GM12873 (cell line): ENCODE data around the gene BRPF3.

Source experiments
- CTCF ChIP-seq: IDR thresholded peaks from 2 replicates; pipeline ENCODE4 v1.5.1; 2012; ENCODE audit warnings: low read depth, mild to moderate bottlenecking, moderate library complexity, low read length, control low read depth; ENCODE audit not compliant: insufficient read depth; ENCODE audit errors: missing control alignments

BRPF3 gene

GRCh38 chr6:36263390-36264000 lies 67.0 kb downstream of the BRPF3 start:
- TF ChIP-seq CTCF = no peak

- TF ChIP-seq CTCF = no peak
Observed at GRCh38 chr6:36265744-36266143, 69.2 kb downstream of the BRPF3 start.

GRCh38 chr6:36266913-36267644 lies 70.5 kb downstream of the BRPF3 start:
- TF ChIP-seq CTCF = no peak

GRCh38 chr6:36267731-36268477 lies 71.4 kb downstream of the BRPF3 start:
- TF ChIP-seq CTCF = no peak

GRCh38 chr6:36268478-36269275 lies 72.1 kb downstream of the BRPF3 start:
- no peak for TF ChIP-seq CTCF

GRCh38 chr6:36269834-36270705 lies 73.5 kb downstream of the BRPF3 start, which contains the start of gene PNPLA1:
PNPLA1 (plus strand) TSS chr6:36270060; CDS start chr6:36270460, 400 bp downstream.
- no peak for TF ChIP-seq CTCF
